HG02798 (cell line): ENCODE results near the gene LOXL3.

ENCODE experiments used
- ATAC-seq: cut with Tn5 transposase; IDR thresholded peaks from one replicate; pipeline ENCODE4 v1.9.1; 2021; ENCODE audit warnings: mild to moderate bottlenecking; ENCODE audit not compliant: unreplicated experiment, poor library complexity

Gene LOXL3

DNA sequence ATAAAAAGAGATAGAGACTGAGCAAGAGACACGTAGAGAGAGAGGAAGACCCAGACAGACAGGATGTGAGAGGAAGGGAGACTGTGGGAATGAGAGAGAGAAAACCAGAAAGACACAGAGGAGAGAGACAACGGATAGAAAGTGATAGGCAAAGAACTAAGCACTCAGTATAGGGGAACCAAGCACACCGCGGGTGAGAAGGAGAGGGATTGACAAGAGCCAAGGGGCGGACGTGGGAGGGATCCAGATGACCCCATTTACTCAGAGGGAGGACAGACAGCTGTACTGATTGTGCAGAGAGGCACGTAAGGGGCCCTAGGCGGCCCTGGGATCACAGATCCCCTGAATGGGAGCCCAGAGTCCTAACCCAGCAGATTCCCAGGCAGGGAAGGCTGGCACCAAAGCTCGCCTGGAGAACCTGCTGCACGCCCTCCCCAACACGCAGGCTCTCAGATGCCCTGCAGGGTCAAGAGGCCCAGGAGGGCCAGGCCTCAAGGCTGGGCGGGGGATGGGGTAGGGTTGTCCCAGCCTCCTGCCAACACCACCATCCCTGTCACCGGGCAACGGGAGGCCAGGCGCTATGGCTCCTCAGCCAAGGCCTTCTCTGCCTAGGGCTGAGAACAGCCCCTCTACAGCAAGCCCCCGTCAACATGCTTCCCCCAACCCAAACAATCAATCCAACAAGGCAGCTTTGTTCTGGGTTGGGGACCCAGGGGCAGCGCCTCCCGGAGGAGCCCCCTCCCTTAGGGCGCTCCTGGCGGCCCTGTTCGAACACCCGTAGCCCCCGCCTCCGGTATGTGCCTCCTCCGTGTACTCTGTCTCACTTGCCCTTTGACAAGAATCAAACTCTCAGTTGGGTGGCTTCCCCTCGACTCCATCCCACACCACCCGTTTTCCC, 579 bp downstream of the LOXL3 start:
- ATAC-seq, result no peak

- ATAC-seq, result no peak
Observed at GRCh38 chr2:74551942-74552913, 1.5 kb downstream of the LOXL3 start.

DNA sequence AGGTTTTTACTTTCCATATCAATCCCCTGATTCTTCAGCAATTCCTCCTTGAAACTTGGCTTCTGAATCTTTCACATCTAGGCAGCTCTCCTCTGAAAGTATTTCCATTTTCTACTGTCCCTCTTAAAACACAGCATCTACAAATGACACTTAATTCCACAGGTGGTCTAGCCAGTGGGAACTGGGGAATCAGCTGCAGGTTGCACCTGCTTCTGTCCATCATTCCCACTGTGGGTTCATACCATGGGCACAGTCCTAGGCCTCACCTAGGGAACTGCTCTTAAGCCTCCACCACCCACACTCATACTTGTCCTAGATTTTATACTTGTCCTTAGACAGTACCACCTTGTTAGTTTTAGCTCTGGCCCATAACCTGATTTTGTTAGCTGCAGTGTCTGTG, 2.2 kb downstream of the LOXL3 start:
- no peak for ATAC-seq

- no peak for ATAC-seq
Observed at GRCh38 chr2:74550231-74550630, 3.5 kb downstream of the LOXL3 start.

- peak; percentile 48 for ATAC-seq
Observed at GRCh38 chr2:74548900-74549826, 4.6 kb downstream of the LOXL3 start.

- no peak for ATAC-seq
Observed at GRCh38 chr2:74548285-74548899, 5.3 kb downstream of the LOXL3 start.

- no peak for ATAC-seq
Observed at GRCh38 chr2:74546004-74546403, 7.7 kb downstream of the LOXL3 start.

- no peak for ATAC-seq
Observed at GRCh38 chr2:74544634-74545033, 9.1 kb downstream of the LOXL3 start.

DNA sequence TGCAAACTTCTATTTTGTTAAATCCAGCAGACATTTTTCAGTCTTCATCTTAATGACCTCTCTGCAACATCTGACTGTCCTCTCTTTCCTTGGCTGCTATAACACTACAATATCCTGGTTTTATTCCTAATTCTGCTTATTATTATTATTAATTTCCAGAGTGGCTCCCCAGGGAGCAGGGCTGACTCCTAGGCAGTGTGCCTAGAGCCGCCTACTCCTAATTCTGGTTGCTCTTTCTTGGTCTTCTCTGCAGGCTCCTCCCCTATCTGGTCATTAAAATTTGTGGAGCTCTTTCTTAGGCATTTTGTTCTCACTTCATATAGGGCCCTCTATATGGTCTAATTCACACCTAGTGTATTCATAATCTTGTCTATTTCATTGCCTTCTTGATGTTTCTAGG, 10.8 kb downstream of the LOXL3 start:
- ATAC-seq, result no peak

DNA sequence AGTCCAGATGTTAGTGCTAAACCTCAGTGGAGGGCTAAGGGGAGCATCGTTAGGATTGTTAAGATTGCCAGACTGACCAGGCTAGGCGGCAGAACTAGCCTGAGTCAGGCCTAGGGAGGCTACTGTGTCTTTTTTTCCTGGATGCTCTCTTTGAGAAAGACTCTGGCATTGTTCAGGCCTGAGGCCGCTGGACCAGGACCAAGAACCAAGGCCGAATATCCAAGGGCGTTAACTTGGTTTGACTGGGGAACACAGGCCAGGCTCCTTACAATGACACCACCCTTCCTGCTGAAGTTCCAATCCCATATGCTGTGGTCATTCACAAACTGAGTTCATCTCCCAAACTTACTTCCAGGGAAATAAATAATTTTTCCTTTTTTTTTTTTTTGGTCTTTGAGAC, 13.5 kb downstream of the LOXL3 start:
- ATAC-seq, result no peak

GRCh38 chr2:74538881-74539339, 14.8 kb downstream of the LOXL3 start:
- no peak for ATAC-seq

DNA sequence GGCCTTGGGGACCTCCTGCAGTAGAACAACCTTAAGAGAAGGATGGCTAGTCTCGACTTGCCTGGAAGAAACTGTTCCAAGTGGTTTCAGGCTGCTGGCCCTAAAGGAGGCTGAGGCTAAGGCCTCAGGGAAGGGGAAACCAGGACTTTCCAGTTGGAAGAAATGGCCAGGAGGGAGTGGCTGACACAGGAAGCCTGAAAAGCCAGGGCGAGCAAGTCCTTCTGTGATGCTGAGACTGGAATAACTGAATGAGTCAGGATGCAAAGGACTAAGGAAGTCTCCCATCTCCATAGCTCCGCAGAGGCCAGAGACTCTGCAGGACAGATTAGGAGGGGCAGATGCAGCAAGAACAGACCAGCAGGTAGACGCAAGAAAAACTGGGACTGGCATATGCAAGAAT, 16.6 kb downstream of the LOXL3 start:
- no peak for ATAC-seq

- no peak for ATAC-seq
Observed at GRCh38 chr2:74536166-74536950, 17.4 kb downstream of the LOXL3 start.

DNA sequence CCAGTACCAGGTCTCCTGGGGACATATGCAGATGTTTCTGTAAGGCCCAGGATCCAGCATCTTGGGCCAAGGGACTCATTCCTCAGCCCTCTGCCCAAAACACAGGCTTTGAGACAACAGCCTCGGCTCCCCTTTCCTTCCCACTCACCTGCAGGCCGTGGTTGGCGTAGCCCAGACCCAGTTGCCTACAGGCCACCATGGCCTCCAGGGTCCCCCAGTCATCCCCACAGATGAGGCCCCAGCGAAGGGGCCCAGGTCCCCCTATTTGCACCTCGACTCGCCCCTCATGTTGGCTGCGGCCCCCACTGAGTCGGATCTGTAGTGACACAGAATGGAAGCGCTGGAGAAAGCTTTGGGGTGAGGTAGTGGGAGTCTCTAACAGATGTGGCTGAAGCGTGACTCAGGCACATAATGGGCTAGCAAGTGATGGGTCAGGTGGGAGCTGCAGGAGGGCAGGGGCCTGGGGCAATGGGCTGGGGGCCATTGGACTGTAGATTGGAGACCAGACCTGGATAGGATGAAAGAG, 18.2 kb downstream of the LOXL3 start:
- no peak for ATAC-seq

DNA sequence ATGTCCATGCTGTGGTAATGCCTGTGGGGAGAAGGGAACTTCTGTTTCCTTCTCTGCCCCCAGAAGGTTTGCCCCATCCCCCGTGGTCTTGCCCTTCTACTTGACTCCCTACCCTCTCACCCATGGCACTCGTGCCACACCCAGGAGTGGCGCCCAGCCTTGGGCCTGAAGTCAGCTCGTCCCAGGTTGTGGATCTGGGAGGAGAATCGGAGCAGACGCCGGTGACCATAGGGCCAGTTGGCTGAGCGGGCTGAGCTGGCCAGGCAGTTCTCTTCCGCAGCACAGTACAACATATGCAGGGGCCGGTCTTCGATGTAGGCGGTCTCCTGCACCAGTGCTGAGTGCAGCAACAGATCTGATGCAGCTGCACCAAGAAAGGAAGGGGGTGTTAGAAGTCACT, 19.3 kb downstream of the LOXL3 start:
- no peak for ATAC-seq

GRCh38 chr2:74533464-74533863, 20.3 kb downstream of the LOXL3 start:
- ATAC-seq, result no peak

GRCh38 chr2:74532222-74532621, 21.5 kb downstream of the LOXL3 start:
- no peak for ATAC-seq

- ATAC-seq, result no peak
Observed at GRCh38 chr2:74531666-74532065, 22.1 kb downstream of the LOXL3 start.
